Measurements from ENCODE around the gene TRIL. TPM values are rescaled to one million over a fixed set of nuclear protein-coding genes. Genes with fewer than 3 reads are reported as not detected.
A peak's percentile ranks its signal among the peaks of the same experiment; 100 is the strongest.

Gene TRIL, protein sequence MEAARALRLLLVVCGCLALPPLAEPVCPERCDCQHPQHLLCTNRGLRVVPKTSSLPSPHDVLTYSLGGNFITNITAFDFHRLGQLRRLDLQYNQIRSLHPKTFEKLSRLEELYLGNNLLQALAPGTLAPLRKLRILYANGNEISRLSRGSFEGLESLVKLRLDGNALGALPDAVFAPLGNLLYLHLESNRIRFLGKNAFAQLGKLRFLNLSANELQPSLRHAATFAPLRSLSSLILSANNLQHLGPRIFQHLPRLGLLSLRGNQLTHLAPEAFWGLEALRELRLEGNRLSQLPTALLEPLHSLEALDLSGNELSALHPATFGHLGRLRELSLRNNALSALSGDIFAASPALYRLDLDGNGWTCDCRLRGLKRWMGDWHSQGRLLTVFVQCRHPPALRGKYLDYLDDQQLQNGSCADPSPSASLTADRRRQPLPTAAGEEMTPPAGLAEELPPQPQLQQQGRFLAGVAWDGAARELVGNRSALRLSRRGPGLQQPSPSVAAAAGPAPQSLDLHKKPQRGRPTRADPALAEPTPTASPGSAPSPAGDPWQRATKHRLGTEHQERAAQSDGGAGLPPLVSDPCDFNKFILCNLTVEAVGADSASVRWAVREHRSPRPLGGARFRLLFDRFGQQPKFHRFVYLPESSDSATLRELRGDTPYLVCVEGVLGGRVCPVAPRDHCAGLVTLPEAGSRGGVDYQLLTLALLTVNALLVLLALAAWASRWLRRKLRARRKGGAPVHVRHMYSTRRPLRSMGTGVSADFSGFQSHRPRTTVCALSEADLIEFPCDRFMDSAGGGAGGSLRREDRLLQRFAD
- total RNA-seq: under 1 TPM in 1 of 2 experiments, not detected in 1; 0.10 TPM

- Mint-ChIP-seq H3K4me1 (peaks cover 8% of the 10 kb centered on the region), H3K27me3 (peaks cover 47% of the 10 kb centered on the region), H3K36me3 (ENCODE audit: low read depth) (no peaks in the 10 kb centered on the region), H3K27ac (peak within 1 kb of the TSS; percentile 14), H3K4me3 (peak within 1 kb of the TSS; percentile 8), H3K9me3 (no peaks in the 10 kb centered on the region)
- DNase-seq: no peak
- POLR2A ChIA-PET: no interaction called here
- CTCF ChIA-PET: interaction anchor here (1.6 kb wide), 1 partner anchor 17 kb away, joined by 3 read pairs; no protein-coding TSS in a partner anchor
Measured at GRCh38 chr7:28958235-28958979, at the start of gene TRIL. Gene TRIL (minus strand): TSS chr7:28958330. CDS start chr7:28958046, 284 bp downstream.

- Mint-ChIP-seq H3K4me1 (no peaks in the 10 kb centered on the region), H3K27me3 (peaks cover 7% of the 10 kb centered on the region), H3K36me3 (ENCODE audit: low read depth) (no peaks in the 10 kb centered on the region), H3K4me3 (no peak overlapping the region), H3K9me3 (no peaks in the 10 kb centered on the region), H3K27ac (no peak overlapping the region)
- no peak for DNase-seq
- POLR2A ChIA-PET: no interaction called here
- CTCF ChIA-PET: no interaction called here
Measured at GRCh38 chr7:29007127-29007526, 49.0 kb upstream of the TRIL start.

GRCh38 chr7:29005829-29006228 is 47.7 kb upstream of the TRIL start:
- no peaks in the 10 kb centered on the region for H3K4me1 Mint-ChIP-seq
- H3K4me3 Mint-ChIP-seq: no peak overlapping the region
- H3K27ac Mint-ChIP-seq: no peak overlapping the region
- H3K27me3 Mint-ChIP-seq: peaks cover 7% of the 10 kb centered on the region
- no peak for DNase-seq
- no peaks in the 10 kb centered on the region for H3K9me3 Mint-ChIP-seq
- ChIA-PET POLR2A (no interaction called here), CTCF (no interaction called here)
- no peaks in the 10 kb centered on the region for H3K36me3 Mint-ChIP-seq (ENCODE audit: low read depth)

DNA sequence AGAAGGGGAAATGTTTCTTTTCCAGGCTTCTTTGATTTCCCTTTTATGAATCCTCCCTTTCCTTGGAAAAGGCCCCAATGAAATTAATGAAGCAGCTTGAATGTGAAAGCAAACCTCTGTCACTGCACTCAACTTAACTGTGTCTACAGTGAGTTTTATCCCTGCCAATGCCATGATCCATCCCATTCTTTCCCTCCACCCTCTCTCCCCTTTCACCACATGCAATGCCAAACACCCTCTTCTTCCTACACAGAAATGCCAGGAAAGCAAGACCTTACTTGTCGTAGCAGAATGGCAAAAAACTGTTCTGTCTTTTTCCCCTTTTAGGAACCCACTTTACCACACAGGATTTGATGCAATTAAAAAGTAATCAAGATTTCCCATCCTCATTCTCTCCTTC is 47.3 kb upstream of the TRIL start:
- DNase-seq: no peak
- Mint-ChIP-seq H3K36me3 (ENCODE audit: low read depth) (no peaks in the 10 kb centered on the region), H3K4me1 (no peaks in the 10 kb centered on the region), H3K4me3 (no peak overlapping the region), H3K27ac (no peak overlapping the region), H3K9me3 (no peaks in the 10 kb centered on the region), H3K27me3 (peaks cover 7% of the 10 kb centered on the region)
- POLR2A ChIA-PET: no interaction called here
- CTCF ChIA-PET: no interaction called here

DNA sequence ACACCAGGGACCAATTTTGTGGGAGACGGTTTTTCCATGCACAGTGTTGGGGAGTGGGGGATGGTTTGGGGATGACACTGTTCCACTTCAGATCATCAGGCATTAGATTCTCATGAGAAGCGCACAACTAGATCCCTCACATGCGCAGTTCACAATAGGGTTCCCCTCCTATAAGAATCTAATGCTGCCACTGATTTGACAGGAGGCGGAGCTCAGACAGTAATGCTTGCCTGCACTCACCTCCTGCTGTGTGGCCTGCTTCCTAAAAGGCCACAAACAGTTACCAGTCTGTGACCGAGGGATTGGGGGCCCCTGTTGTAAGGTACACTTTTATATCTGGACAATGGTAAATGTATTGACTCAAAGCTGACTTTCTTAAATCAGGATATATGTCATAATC is 45.6 kb upstream of the TRIL start:
- no peak overlapping the region for H3K27ac Mint-ChIP-seq
- CTCF ChIA-PET: no interaction called here
- POLR2A ChIA-PET: no interaction called here

GRCh38 chr7:29000717-29001076 is 42.6 kb upstream of the TRIL start:
- no peak for DNase-seq
- Mint-ChIP-seq H3K27me3 (peaks cover 8% of the 10 kb centered on the region), H3K36me3 (ENCODE audit: low read depth) (no peaks in the 10 kb centered on the region), H3K4me3 (no peak overlapping the region), H3K9me3 (no peaks in the 10 kb centered on the region), H3K27ac (no peak overlapping the region), H3K4me1 (no peaks in the 10 kb centered on the region)
- POLR2A ChIA-PET: no interaction called here
- CTCF ChIA-PET: no interaction called here

More for the DNA sequence above, 45.6 kb upstream of the TRIL start:
- peaks cover 9% of the 10 kb centered on the region for H3K27me3 Mint-ChIP-seq
- H3K4me3 Mint-ChIP-seq: no peak overlapping the region
- no peak for DNase-seq
- no peaks in the 10 kb centered on the region for H3K9me3 Mint-ChIP-seq
- H3K36me3 Mint-ChIP-seq (ENCODE audit: low read depth): no peaks in the 10 kb centered on the region
- no peaks in the 10 kb centered on the region for H3K4me1 Mint-ChIP-seq

DNA sequence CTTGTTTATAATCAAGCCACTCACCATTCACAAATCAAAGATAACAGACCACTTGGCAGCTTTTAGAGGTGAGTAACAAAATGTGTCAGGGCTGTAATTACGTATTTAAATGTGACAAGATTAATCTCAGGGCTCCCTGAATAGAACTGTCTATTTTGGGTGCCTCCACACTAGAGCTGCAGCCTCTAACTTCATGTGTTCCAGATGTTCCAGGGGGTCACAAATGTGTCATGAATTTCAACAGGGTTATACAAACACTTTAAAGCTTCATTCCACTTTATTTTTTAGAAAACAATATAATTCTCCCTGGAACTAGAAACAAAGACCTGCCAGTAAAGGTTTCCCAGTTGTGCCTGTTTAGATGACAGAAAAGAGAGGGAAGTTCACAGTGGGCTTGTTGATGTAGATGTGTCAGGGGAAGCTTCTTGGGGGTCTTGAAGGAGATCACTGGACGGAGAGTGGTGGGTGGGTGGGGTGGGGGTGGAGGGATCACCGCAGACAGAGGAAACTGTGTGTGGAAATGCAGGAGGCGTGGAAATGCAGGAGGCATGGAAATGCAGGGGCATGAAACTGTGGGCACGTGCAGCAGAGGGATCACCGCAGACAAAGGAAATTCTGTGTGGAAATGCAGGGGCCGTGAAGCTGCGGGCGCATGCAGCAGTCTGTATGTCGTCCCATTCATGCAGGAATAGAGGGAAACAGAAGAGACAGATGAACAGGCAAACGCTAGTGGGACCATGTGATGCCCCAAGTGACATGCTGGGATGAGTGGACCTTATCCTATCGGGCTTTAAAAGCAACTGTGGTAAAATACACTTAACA is 42.0 kb upstream of the TRIL start:
- Mint-ChIP-seq H3K36me3 (ENCODE audit: low read depth) (no peaks in the 10 kb centered on the region), H3K4me1 (no peaks in the 10 kb centered on the region), H3K4me3 (no peak overlapping the region), H3K27ac (no peak overlapping the region), H3K27me3 (peaks cover 4% of the 10 kb centered on the region), H3K9me3 (no peaks in the 10 kb centered on the region)
- ChIA-PET CTCF (no interaction called here), POLR2A (no interaction called here)
- no peak for DNase-seq

GRCh38 chr7:28999427-28999826 is 41.3 kb upstream of the TRIL start:
- H3K36me3 Mint-ChIP-seq (ENCODE audit: low read depth): no peaks in the 10 kb centered on the region
- no peak for DNase-seq
- H3K9me3 Mint-ChIP-seq: no peaks in the 10 kb centered on the region
- H3K27me3 Mint-ChIP-seq: peaks cover 4% of the 10 kb centered on the region
- no peak overlapping the region for H3K4me3 Mint-ChIP-seq
- ChIA-PET CTCF (no interaction called here), POLR2A (no interaction called here)
- no peak overlapping the region for H3K27ac Mint-ChIP-seq
- H3K4me1 Mint-ChIP-seq: no peaks in the 10 kb centered on the region

DNA sequence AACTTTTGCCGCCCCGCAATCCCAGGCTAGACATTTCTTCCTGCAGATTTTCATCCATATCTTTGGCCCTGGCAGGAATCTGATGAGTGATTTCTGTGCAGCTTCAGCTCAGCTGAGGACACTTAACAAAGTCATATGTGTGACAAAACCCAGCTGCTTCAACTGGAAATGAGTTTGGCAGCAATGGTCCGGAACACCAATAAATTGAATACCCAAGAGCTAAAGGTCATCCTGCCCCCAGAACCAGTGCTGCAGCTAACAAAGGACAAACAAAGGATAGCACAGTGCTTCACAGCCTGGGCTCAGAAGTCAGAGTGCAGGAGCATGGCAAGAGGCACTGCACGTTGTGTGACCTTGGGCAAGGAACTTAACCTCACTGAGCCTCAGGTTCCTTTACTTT is 40.0 kb upstream of the TRIL start:
- ChIA-PET POLR2A (no interaction called here), CTCF (no interaction called here)
- Mint-ChIP-seq H3K27ac (no peak overlapping the region), H3K9me3 (no peaks in the 10 kb centered on the region), H3K36me3 (ENCODE audit: low read depth) (no peaks in the 10 kb centered on the region), H3K27me3 (peaks cover 6% of the 10 kb centered on the region), H3K4me3 (no peak overlapping the region), H3K4me1 (no peaks in the 10 kb centered on the region)
- no peak for DNase-seq

GRCh38 chr7:28996836-28997235 is 38.7 kb upstream of the TRIL start:
- ChIA-PET POLR2A (no interaction called here), CTCF (no interaction called here)
- Mint-ChIP-seq H3K9me3 (no peaks in the 10 kb centered on the region), H3K4me3 (no peak overlapping the region), H3K4me1 (no peaks in the 10 kb centered on the region), H3K27ac (no peak overlapping the region), H3K36me3 (ENCODE audit: low read depth) (no peaks in the 10 kb centered on the region), H3K27me3 (peaks cover 7% of the 10 kb centered on the region)
- no peak for DNase-seq

GRCh38 chr7:28993371-28993770 is 35.2 kb upstream of the TRIL start:
- Mint-ChIP-seq H3K4me3 (no peak overlapping the region), H3K4me1 (no peaks in the 10 kb centered on the region), H3K9me3 (no peaks in the 10 kb centered on the region), H3K36me3 (ENCODE audit: low read depth) (no peaks in the 10 kb centered on the region), H3K27ac (no peak overlapping the region), H3K27me3 (peaks cover 5% of the 10 kb centered on the region)
- ChIA-PET POLR2A (no interaction called here), CTCF (no interaction called here)
- DNase-seq: no peak

DNA sequence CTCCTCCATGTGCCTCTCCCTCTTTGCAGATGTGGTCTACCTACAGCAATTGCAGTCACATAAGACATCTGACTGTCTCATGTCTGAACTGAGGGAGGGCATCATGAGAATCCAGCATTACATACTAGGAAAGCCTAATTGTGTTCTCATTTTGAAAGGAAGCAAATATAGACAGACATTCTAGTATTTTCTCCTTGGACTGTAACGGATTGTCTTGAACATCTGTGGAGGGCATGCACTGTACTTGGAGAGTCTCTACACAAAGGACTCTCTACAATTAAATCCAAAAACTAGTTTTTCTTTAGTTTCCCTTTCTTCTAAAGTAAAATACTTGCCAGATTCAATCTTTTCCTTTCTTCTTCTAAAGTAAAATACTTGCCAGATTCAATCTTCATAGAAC is 34.7 kb upstream of the TRIL start:
- Mint-ChIP-seq H3K27ac (no peak overlapping the region), H3K27me3 (peaks cover 5% of the 10 kb centered on the region), H3K4me1 (no peaks in the 10 kb centered on the region), H3K4me3 (no peak overlapping the region), H3K36me3 (ENCODE audit: low read depth) (no peaks in the 10 kb centered on the region), H3K9me3 (no peaks in the 10 kb centered on the region)
- ChIA-PET POLR2A (no interaction called here), CTCF (no interaction called here)
- no peak for DNase-seq
